HG02885 (cell line): ENCODE results near the gene ATXN7L2.

ENCODE experiments used
- ATAC-seq: cut with Tn5 transposase; IDR thresholded peaks from one replicate; pipeline ENCODE4 v1.9.1; 2021; ENCODE audit warnings: mild to moderate bottlenecking; ENCODE audit not compliant: unreplicated experiment, poor library complexity

The ATXN7L2 gene

GRCh38 chr1:109497449-109498160 lies 13.9 kb downstream of the ATXN7L2 start:
- no peak for ATAC-seq

- no peak for ATAC-seq
Measured at GRCh38 chr1:109498161-109498801, 14.6 kb downstream of the ATXN7L2 start.

GRCh38 chr1:109499081-109499480 lies 15.4 kb downstream of the ATXN7L2 start:
- no peak for ATAC-seq

GRCh38 chr1:109499661-109500536 lies 16.2 kb downstream of the ATXN7L2 start:
- ATAC-seq = no peak

- no peak for ATAC-seq
Measured at GRCh38 chr1:109500941-109501381, 17.3 kb downstream of the ATXN7L2 start.

- no peak for ATAC-seq
Measured at GRCh38 chr1:109501644-109502363, 18.1 kb downstream of the ATXN7L2 start.

GRCh38 chr1:109502364-109502851 lies 18.7 kb downstream of the ATXN7L2 start:
- ATAC-seq = no peak

GRCh38 chr1:109503935-109504334 lies 20.2 kb downstream of the ATXN7L2 start:
- no peak for ATAC-seq

GRCh38 chr1:109504974-109505373 lies 21.3 kb downstream of the ATXN7L2 start:
- no peak for ATAC-seq

- no peak for ATAC-seq
Measured at GRCh38 chr1:109508001-109508872, 24.5 kb downstream of the ATXN7L2 start.

- ATAC-seq = no peak
Measured at GRCh38 chr1:109508873-109509175, 25.1 kb downstream of the ATXN7L2 start.

GRCh38 chr1:109509176-109510134 lies 25.8 kb downstream of the ATXN7L2 start, which contains the start of gene AMIGO1:
Gene AMIGO1 (minus strand): TSS chr1:109509727. CDS start chr1:109508912, 815 bp downstream.
- peak; percentile 74 for ATAC-seq

- ATAC-seq = no peak
Measured at GRCh38 chr1:109513110-109513710, 29.5 kb downstream of the ATXN7L2 start.

GRCh38 chr1:109514846-109515245 lies 31.1 kb downstream of the ATXN7L2 start:
- ATAC-seq = no peak

- no peak for ATAC-seq
Measured at GRCh38 chr1:109516872-109517271, 33.2 kb downstream of the ATXN7L2 start.

- ATAC-seq = no peak
Measured at GRCh38 chr1:109517337-109517736, 33.6 kb downstream of the ATXN7L2 start.

- ATAC-seq = no peak
Measured at GRCh38 chr1:109521002-109521951, 37.6 kb downstream of the ATXN7L2 start.
